Neural cell (in vitro differentiated cells): ENCODE data around the gene NET1. TPM values are rescaled to one million over a fixed set of nuclear protein-coding genes. Genes with fewer than 3 reads are reported as not detected.

ENCODE experiments used
- H2AFZ ChIP-seq: fragments of 200-600, 300-800 bp; sonication (generic), shearing (Covaris generic); 2 replicates; pipeline ENCODE4 v1.6.0; 2014; ENCODE audit warnings: low read depth, mild to moderate bottlenecking, antibody characterized with exemption, low read length, moderate library complexity
- H3F3A ChIP-seq: fragments of 200-600 bp; shearing (Covaris generic); 2 replicates; pipeline ENCODE4 v1.6.1; 2016; ENCODE audit warnings: mild to moderate bottlenecking, moderate library complexity, mixed read lengths, antibody characterized with exemption, low read length; ENCODE audit not compliant: insufficient read depth, poor library complexity, severe bottlenecking
- H3K27ac ChIP-seq: fragments of 200-600, 300-800 bp; sonication (generic), shearing (Covaris generic); 2 replicates; pipeline ENCODE4 v1.5.1; 2014; ENCODE audit warnings: mild to moderate bottlenecking, low read length, moderate library complexity
- H3K27me3 ChIP-seq: fragments of 300-800, 200-600 bp; sonication (generic), shearing (Covaris generic); 2 replicates; pipeline ENCODE4 v1.6.0; 2014; ENCODE audit warnings: mild to moderate bottlenecking, low read depth, low read length, moderate library complexity; ENCODE audit not compliant: insufficient read depth
- H3K36me3 ChIP-seq: fragments of 300-800, 200-600 bp; sonication (generic), shearing (Covaris generic); 2 replicates; pipeline ENCODE4 v1.5.1; 2014; ENCODE audit warnings: mild to moderate bottlenecking, antibody characterized with exemption, low read length, moderate library complexity; ENCODE audit not compliant: insufficient read depth
- H3K4me2 ChIP-seq: fragments of 300-800, 200-600 bp; sonication (generic), shearing (Covaris generic); 2 replicates; pipeline ENCODE4 v1.6.0; 2014; ENCODE audit warnings: mild to moderate bottlenecking, low read length
- H3K4me3 ChIP-seq: fragments of 300-800, 200-600 bp; sonication (generic), shearing (Covaris generic); 2 replicates; pipeline ENCODE4 v1.5.1; 2014; ENCODE audit warnings: mild to moderate bottlenecking, low read length, moderate library complexity
- H3K79me2 ChIP-seq: fragments of 200-600 bp; shearing (Covaris generic); replicated peaks from 2 replicates; pipeline ENCODE4 v1.6.0; 2014; ENCODE audit warnings: mild to moderate bottlenecking, low read length, moderate library complexity; ENCODE audit not compliant: insufficient read depth
- H3K9ac ChIP-seq: fragments of 300-800, 200-600 bp; sonication (generic), shearing (Covaris generic); 2 replicates; pipeline ENCODE4 v1.6.1; 2016; ENCODE audit warnings: mild to moderate bottlenecking, low read length, mixed read lengths
- H3K9me2 ChIP-seq: fragments of 200-600 bp; shearing (Covaris generic); 2 replicates; pipeline ENCODE4 v1.6.1; 2016; ENCODE audit warnings: mild to moderate bottlenecking, low read length, mixed read lengths; ENCODE audit not compliant: insufficient read depth
- H3K9me3 ChIP-seq: fragments of 200-600, 300-800 bp; sonication (generic), shearing (Covaris generic); 2 replicates; pipeline ENCODE4 v1.6.1; 2016; ENCODE audit warnings: mild to moderate bottlenecking, mixed run types, low read length, moderate library complexity, mixed read lengths
- H4K20me1 ChIP-seq: fragments of 200-600 bp; shearing (Covaris generic); 2 replicates; pipeline ENCODE4 v1.6.1; 2016; ENCODE audit warnings: mild to moderate bottlenecking, mixed run types; ENCODE audit not compliant: insufficient read depth
- EP300 ChIP-seq: fragments of 450-650 bp; conservative IDR thresholded peaks from 2 replicates; pipeline ENCODE4 v1.6.1; 2014; ENCODE audit warnings: antibody characterized with exemption, mild to moderate bottlenecking, moderate library complexity; ENCODE audit not compliant: poor library complexity, severe bottlenecking
- EZH2 ChIP-seq: fragments of 200-600, 300-800 bp; shearing (Covaris generic), sonication (generic); IDR thresholded peaks from 2 replicates; pipeline ENCODE4 v1.6.1; 2014; ENCODE audit warnings: antibody characterized with exemption, low read length, borderline replicate concordance, mild to moderate bottlenecking; ENCODE audit not compliant: insufficient read depth, poor library complexity, severe bottlenecking
- MXI1 ChIP-seq: fragments of 450-650 bp; conservative IDR thresholded peaks from 2 replicates; pipeline ENCODE4 v1.6.1; 2014; ENCODE audit warnings: antibody characterized with exemption, mild to moderate bottlenecking; ENCODE audit not compliant: poor library complexity, severe bottlenecking
- POLR2AphosphoS5 ChIP-seq: IDR thresholded peaks from 2 replicates; pipeline ENCODE4 v1.6.1; 2012
- RAD21 ChIP-seq: fragments of 450-650 bp; conservative IDR thresholded peaks from 2 replicates; pipeline ENCODE4 v1.6.1; 2014; ENCODE audit warnings: antibody characterized with exemption, mild to moderate bottlenecking, moderate library complexity
- SMC3 ChIP-seq: fragments of 450-650 bp; conservative IDR thresholded peaks from 2 replicates; pipeline ENCODE4 v1.6.1; 2014; ENCODE audit warnings: antibody characterized with exemption, mild to moderate bottlenecking, moderate library complexity; ENCODE audit not compliant: poor library complexity
- TAF1 ChIP-seq: IDR thresholded peaks from 2 replicates; pipeline ENCODE4 v1.6.1; 2012; ENCODE audit warnings: low read depth
- polyA plus RNA-seq: library from polyadenylated mRNA; depleted of rRNA; stranded (reverse); fragments of >200 nt; gene quantifications from 2 replicates; pipeline ENCODE4 v1.2.3, GENCODE V29; 2014
- TF ChIP-seq, protein P1 (sequence below): fragments of 450-650 bp; IDR thresholded peaks from 2 replicates; pipeline ENCODE4 v1.5.1; 2014; ENCODE audit warnings: antibody characterized with exemption, mild to moderate bottlenecking, moderate library complexity; ENCODE audit not compliant: poor library complexity, severe bottlenecking
- TF ChIP-seq, protein P2 (sequence below): IDR thresholded peaks from 2 replicates; pipeline ENCODE4 v1.6.1; 2012; ENCODE audit warnings: borderline replicate concordance

The NET1 gene
- polyA plus RNA-seq, 1 donor from 2014 or later: 8.0 TPM

GRCh38 chr10:5395168-5395567, 17.2 kb upstream of the NET1 start:
- no peaks in the 10 kb centered on the region for H3K36me3 ChIP-seq
- H3K9ac ChIP-seq: no peak overlapping the region
- no peaks in the 10 kb centered on the region for H3F3A ChIP-seq
- no peak overlapping the region for H3K27ac ChIP-seq
- H3K79me2 ChIP-seq: no peaks in the 10 kb centered on the region
- TF ChIP-seq, protein P1, sequence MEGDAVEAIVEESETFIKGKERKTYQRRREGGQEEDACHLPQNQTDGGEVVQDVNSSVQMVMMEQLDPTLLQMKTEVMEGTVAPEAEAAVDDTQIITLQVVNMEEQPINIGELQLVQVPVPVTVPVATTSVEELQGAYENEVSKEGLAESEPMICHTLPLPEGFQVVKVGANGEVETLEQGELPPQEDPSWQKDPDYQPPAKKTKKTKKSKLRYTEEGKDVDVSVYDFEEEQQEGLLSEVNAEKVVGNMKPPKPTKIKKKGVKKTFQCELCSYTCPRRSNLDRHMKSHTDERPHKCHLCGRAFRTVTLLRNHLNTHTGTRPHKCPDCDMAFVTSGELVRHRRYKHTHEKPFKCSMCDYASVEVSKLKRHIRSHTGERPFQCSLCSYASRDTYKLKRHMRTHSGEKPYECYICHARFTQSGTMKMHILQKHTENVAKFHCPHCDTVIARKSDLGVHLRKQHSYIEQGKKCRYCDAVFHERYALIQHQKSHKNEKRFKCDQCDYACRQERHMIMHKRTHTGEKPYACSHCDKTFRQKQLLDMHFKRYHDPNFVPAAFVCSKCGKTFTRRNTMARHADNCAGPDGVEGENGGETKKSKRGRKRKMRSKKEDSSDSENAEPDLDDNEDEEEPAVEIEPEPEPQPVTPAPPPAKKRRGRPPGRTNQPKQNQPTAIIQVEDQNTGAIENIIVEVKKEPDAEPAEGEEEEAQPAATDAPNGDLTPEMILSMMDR: no peak
- TF ChIP-seq POLR2AphosphoS5 (no peak), MXI1 (no peak)
- H3K4me3 ChIP-seq: no peak overlapping the region
- H3K4me2 ChIP-seq: no peak overlapping the region
- H3K9me3 ChIP-seq: no peaks in the 10 kb centered on the region
- H4K20me1 ChIP-seq: no peaks in the 10 kb centered on the region
- no peaks in the 10 kb centered on the region for H3K27me3 ChIP-seq
- H3K9me2 ChIP-seq: no peaks in the 10 kb centered on the region
- H2AFZ ChIP-seq: no peak overlapping the region

DNA sequence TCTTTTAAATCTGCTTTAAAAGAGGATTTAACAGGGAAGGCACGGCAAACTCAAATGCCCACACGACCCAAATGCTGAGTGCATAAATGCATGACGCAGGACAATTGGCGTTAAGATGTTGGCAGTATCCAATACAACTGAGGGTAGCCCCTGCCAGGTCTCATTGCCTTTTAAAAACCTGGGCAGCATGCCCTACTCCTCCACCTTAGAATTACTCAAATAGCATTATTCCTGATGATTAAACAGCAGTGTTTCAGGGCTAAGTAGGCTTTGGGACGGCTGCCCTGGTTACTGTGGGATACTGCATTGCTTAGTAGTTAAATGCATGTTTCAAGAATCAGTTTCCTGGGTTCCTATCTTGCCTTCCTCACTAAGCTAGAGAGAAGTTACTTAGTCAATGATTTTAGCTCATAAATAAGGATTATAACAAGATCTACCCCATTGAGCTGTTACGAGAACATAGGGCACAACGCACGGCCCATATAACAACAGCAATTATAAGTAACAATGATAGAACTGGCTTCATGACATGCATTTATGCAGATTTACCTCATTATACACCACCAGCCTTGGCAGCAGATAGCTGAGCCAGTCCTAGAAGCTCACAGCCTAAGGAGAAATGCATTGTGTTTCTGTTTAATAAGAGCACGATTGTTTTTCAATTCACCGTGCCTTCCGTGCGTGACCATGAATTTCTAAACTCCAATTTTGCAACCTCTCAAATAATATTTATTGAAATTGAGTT, 15.6 kb upstream of the NET1 start:
- Histone ChIP-seq H3K36me3 (no peaks in the 10 kb centered on the region), H3F3A (no peaks in the 10 kb centered on the region), H3K9me2 (no peaks in the 10 kb centered on the region), H4K20me1 (no peaks in the 10 kb centered on the region), H3K27ac (no peak overlapping the region), H3K9me3 (no peaks in the 10 kb centered on the region), H2AFZ (no peak overlapping the region), H3K4me2 (no peak overlapping the region), H3K27me3 (no peaks in the 10 kb centered on the region), H3K9ac (no peak overlapping the region), H3K79me2 (no peaks in the 10 kb centered on the region), H3K4me3 (no peak overlapping the region)
- TF ChIP-seq RAD21 (no peak), MXI1 (no peak), EP300 (no peak), POLR2AphosphoS5 (no peak), SMC3 (no peak), TAF1 (no peak), EZH2 (no peak)
- TF ChIP-seq, protein P1: no peak
- TF ChIP-seq, protein P2, sequence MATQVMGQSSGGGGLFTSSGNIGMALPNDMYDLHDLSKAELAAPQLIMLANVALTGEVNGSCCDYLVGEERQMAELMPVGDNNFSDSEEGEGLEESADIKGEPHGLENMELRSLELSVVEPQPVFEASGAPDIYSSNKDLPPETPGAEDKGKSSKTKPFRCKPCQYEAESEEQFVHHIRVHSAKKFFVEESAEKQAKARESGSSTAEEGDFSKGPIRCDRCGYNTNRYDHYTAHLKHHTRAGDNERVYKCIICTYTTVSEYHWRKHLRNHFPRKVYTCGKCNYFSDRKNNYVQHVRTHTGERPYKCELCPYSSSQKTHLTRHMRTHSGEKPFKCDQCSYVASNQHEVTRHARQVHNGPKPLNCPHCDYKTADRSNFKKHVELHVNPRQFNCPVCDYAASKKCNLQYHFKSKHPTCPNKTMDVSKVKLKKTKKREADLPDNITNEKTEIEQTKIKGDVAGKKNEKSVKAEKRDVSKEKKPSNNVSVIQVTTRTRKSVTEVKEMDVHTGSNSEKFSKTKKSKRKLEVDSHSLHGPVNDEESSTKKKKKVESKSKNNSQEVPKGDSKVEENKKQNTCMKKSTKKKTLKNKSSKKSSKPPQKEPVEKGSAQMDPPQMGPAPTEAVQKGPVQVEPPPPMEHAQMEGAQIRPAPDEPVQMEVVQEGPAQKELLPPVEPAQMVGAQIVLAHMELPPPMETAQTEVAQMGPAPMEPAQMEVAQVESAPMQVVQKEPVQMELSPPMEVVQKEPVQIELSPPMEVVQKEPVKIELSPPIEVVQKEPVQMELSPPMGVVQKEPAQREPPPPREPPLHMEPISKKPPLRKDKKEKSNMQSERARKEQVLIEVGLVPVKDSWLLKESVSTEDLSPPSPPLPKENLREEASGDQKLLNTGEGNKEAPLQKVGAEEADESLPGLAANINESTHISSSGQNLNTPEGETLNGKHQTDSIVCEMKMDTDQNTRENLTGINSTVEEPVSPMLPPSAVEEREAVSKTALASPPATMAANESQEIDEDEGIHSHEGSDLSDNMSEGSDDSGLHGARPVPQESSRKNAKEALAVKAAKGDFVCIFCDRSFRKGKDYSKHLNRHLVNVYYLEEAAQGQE: no peak
